GM12873 (cell line): ENCODE data around the gene ATXN7L1.

Experiments
- CTCF ChIP-seq: IDR thresholded peaks from 2 replicates; pipeline ENCODE4 v1.5.1; 2012; ENCODE audit warnings: low read depth, mild to moderate bottlenecking, moderate library complexity, low read length, control low read depth; ENCODE audit not compliant: insufficient read depth; ENCODE audit errors: missing control alignments

ATXN7L1 gene

GRCh38 chr7:105887569-105888189 lies 11.3 kb upstream of the ATXN7L1 start:
- TF ChIP-seq CTCF: no peak

- no peak for TF ChIP-seq CTCF
These were observed 10.4 kb upstream of the ATXN7L1 start for GRCh38 chr7:105886776-105887175.

GRCh38 chr7:105885387-105886111 lies 9.2 kb upstream of the ATXN7L1 start:
- TF ChIP-seq CTCF: no peak

GRCh38 chr7:105881439-105881838 lies 5.0 kb upstream of the ATXN7L1 start:
- TF ChIP-seq CTCF: no peak

GRCh38 chr7:105880571-105881330 lies 4.4 kb upstream of the ATXN7L1 start:
- TF ChIP-seq CTCF: no peak

GRCh38 chr7:105879782-105880181 lies 3.4 kb upstream of the ATXN7L1 start:
- TF ChIP-seq CTCF: no peak
